Subcutaneous preadipocyte (primary cell): ENCODE measurements around the gene ACAT1. TPM values are rescaled to one million over a fixed set of nuclear protein-coding genes. Genes with fewer than 3 reads are reported as not detected.

Experiments
- small RNA-seq: library from RNA; depleted of rRNA; stranded (forward); fragments of <200 nt; gene quantifications from one replicate; pipeline ENCODE3, GENCODE V24; 2012
- total RNA-seq: library from RNA; depleted of rRNA; stranded (reverse); fragments of >200 nt; gene quantifications from 2 replicates; pipeline ENCODE4 v1.2.3, GENCODE V29; 2012

Gene ACAT1
- total RNA-seq, result 69.8 and 90.0 TPM in 2 replicates

DNA sequence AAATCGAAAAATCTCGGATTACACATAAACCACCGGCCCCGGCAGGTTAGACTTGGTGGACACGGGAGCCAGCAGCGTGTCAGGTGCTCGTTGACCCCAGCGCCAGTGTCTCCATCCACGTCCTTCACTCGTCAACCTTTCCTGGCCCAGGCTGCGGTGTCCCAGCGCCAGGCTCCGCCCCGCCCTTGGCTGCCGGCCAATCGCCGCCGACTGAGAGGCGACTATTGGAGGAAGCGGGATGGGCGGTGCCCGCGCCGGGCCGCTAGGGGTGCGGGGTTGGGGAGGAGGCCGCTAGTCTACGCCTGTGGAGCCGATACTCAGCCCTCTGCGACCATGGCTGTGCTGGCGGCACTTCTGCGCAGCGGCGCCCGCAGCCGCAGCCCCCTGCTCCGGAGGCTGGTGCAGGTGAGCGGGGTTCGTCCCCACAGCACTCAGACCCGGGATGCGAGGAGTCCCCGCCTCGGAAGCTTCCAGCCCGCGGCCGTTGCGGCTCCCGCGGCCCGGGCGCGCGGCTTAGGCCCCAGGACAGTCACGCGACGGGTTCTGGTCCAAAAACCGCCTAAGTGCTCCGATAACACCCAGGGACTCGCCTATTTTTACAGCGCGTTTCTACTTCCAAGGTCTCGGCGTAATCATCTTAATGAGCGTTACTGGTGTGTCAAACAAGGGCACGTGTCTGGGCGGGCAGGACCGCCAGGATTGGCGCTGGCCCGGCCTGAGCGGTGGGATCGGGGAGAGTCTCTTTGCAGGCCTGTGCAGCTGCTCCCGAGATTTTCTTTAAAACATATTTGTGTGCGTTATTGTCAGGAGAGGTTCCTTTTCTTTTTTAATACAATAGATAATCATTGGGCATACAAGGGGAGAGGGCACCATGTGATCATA lies at the start of gene ACAT1:
Gene ACAT1, plus strand, starts transcription at position 294 of the 882 bp plus-strand sequence. Its CDS starts 40 bp downstream, at position 334.

Small RNA genes lying within 50 kb of the gene (small RNA-seq; reads per million reads assigned to genes)
- gene RF00019, result not detected

Other genes with a start within 250 kb of the ACAT1 start
- under 0.01 TPM in 1 of 2 replicates, not detected in the other for gene RAB39A, start 193.1 kb upstream of the ACAT1 start, total RNA-seq
- 29.0 and 34.4 TPM in 2 replicates for gene CUL5, start 112.7 kb upstream of the ACAT1 start, total RNA-seq
- gene NPAT, start 101.1 kb downstream of the ACAT1 start, total RNA-seq, result 12.9 and 17.6 TPM in 2 replicates
- 111 and 117 TPM in 2 replicates for gene ATM, start 101.5 kb downstream of the ACAT1 start, total RNA-seq